ENCODE data around the gene CANT1.

The CANT1 gene

DNA sequence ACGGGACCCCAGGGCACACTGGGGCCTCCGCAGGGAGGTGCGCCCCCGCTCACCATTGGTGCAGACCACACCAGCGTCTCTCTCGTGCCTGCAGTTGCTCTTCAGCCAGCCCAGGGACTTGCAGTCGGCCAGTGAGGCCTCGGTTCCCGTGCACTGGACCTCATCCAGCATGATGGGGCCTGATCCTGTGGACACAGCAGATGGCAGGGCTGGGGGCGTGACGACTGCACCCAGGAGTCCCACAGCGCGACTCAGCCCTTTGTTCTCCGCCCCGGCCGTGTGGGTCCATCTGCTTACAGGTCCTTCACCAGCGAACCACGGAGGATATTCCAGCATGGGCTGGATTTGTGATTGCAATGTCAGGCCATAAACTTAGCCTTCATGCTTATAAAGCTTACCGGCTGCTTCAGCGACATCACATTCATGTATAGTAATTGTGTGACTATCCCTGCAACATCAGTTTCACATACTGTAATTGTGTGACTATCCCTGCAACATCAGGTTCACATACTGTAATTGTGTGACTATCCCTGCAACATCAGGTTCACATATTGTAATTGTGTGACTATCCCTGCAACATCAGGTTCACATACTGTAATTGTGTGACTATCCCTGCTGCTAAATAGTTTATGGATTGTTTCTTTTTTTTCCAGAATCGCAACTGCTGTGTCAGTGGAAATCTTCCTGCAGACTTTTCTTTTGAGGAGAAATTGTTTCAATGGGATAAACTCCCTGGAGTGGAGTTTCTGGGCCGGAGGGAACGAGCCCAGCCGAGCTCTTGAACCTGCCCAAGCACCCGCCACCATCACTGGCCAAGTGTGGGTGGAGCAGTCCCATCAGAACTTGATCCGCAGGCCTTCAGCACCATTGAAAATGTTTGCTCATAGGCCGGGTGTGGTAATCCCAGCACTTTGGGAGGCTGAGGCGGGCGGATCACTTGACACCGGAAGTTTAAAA lies 34.7 kb downstream of the CANT1 start:
- H3K4me1 ChIP-seq = peaks cover 0 to 59% (median 50%) of the 10 kb centered on the region in 4 donors
- H3K4me3 ChIP-seq = peak overlapping the region; percentile 15 to 25
- H3K9me3 ChIP-seq = no peaks in the 10 kb centered on the region
- TF ChIP-seq, protein P1, sequence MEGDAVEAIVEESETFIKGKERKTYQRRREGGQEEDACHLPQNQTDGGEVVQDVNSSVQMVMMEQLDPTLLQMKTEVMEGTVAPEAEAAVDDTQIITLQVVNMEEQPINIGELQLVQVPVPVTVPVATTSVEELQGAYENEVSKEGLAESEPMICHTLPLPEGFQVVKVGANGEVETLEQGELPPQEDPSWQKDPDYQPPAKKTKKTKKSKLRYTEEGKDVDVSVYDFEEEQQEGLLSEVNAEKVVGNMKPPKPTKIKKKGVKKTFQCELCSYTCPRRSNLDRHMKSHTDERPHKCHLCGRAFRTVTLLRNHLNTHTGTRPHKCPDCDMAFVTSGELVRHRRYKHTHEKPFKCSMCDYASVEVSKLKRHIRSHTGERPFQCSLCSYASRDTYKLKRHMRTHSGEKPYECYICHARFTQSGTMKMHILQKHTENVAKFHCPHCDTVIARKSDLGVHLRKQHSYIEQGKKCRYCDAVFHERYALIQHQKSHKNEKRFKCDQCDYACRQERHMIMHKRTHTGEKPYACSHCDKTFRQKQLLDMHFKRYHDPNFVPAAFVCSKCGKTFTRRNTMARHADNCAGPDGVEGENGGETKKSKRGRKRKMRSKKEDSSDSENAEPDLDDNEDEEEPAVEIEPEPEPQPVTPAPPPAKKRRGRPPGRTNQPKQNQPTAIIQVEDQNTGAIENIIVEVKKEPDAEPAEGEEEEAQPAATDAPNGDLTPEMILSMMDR (IDR thresholded peaks at IDR 0.05) = no peak
- peak; percentile 88 to 92 for DNase-seq
- H3K27ac ChIP-seq = peak overlapping the region; percentile 72 to 73
- H3K27me3 ChIP-seq = no peaks in the 10 kb centered on the region
- H3K36me3 ChIP-seq = peaks cover 0 to 11% (median 0%) of the 10 kb centered on the region in 3 donors
- intact Hi-C loops (cut with DNase I; ENCODE audit: low total_unique reads) = loop anchor here (5.0 kb wide), 2 partner anchors 53 to 93 kb away; no protein-coding TSS in a partner anchor

DNA sequence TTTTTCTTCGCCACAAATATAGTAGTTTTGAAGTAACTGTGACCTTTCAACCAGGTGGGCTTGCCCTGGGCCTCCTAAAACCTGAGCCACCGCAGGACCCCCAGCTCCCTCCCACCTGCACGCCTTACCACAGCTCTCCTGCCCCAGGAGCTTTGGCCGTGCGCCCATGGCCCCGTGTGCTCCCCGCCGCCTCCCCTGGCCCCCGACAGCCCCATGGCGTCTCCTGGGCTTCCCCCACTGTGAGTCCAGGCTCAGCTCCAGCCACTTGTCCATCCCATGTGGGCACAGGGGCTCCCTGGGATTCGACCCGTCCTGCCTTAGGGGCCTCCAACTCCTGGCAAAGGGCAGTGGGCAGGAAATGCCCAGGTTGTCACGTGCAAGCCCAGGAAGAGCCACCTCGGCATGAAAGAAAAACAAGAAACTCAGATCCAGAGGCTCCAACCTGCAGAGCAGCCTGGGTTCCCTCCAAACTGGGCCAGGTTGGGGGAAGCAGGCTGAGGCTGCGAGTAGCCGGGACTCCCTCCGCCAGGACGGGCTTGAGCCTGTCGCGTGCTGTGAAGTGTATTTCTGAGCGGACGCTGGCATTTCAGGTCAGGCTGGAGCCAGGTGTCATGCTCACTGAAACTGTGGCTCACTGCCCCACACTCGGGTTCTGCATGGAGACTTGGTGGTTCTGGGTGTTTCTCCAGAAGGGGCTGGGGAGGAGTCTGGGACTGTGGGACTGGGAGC lies 35.6 kb downstream of the CANT1 start:
- no peak overlapping the region for H3K4me3 ChIP-seq
- H3K9me3 ChIP-seq = no peaks in the 10 kb centered on the region
- H3K4me1 ChIP-seq = peaks cover 0 to 49% (median 40%) of the 10 kb centered on the region in 4 donors
- intact Hi-C loops (cut with DNase I; ENCODE audit: low total_unique reads) = loop anchor here (5.0 kb wide), 2 partner anchors 52 to 92 kb away; no protein-coding TSS in a partner anchor
- no peaks in the 10 kb centered on the region for H3K27me3 ChIP-seq
- H3K27ac ChIP-seq = no peak overlapping the region
- DNase-seq = no peak
- TF ChIP-seq, protein P1 (IDR thresholded peaks at IDR 0.05) = no peak
- H3K36me3 ChIP-seq = peaks cover 0 to 20% (median 0%) of the 10 kb centered on the region in 3 donors

DNA sequence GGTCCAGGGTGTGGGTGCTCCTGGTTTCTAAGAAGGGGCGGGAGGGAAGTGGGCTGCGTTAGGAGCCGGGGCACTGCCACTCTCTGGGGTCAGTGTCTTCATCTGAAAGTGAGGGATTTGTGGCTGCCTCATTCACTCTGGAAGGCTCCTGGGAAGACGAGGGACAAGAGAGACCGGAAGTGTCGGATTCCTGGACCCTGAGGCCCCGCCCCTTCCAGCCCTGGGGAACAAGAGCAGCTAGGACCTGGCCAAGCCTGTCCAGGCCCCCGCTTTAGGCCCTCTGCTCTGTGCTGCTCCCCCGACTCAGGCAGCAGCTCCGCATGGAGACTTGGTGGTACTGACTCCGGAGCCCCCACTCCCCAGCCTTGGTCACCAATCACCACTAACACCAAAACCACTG lies 36.4 kb downstream of the CANT1 start:
- Histone ChIP-seq H3K27ac (no peak overlapping the region), H3K9me3 (no peaks in the 10 kb centered on the region), H3K4me1 (peaks cover 0 to 42% (median 33%) of the 10 kb centered on the region in 4 donors), H3K36me3 (peaks cover 0 to 28% (median 0%) of the 10 kb centered on the region in 3 donors), H3K4me3 (no peak overlapping the region), H3K27me3 (no peaks in the 10 kb centered on the region)
- TF ChIP-seq, protein P1 (IDR thresholded peaks at IDR 0.05) = no peak
- intact Hi-C loops (cut with DNase I; ENCODE audit: low total_unique reads) = loop anchor here (5.0 kb wide), 2 partner anchors 51 to 91 kb away; no protein-coding TSS in a partner anchor
- DNase-seq = no peak

DNA sequence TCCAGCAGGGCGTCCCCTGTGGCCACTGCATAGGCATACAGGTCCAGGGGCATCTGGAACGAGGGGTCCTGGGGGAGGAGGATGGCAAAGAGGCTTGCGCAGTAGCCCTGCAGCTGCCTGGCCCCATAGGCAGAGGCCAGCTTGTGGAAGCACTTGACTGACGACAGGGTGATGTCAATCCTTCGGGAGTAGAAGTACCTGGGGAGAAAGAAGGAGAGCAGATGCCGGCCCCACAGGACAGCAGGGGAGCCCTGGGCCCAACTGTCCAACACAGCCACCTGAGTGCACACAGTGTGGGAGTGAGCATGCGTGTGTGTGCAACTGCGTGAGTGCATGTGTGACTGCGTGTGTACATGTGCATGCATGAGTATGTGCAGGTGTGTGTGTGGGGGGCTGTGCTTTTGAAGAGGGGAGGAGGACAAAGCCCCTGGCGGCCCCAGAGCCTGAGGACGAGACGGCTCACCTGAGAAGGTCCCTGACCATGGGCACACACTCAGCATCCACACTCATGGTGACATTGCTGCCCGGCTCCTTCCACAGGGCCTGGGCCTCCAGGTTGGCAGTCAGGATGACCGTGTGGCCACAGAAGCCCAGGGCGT lies 37.0 kb downstream of the CANT1 start:
- TF ChIP-seq, protein P1 (IDR thresholded peaks at IDR 0.05) = no peak

More for the DNA sequence above, 37.0 kb downstream of the CANT1 start:
- peaks cover 0 to 33% (median 0%) of the 10 kb centered on the region in 3 donors for H3K36me3 ChIP-seq
- no peak for DNase-seq
- H3K4me1 ChIP-seq = peaks cover 0 to 37% (median 28%) of the 10 kb centered on the region in 4 donors
- H3K9me3 ChIP-seq = no peaks in the 10 kb centered on the region
- H3K27ac ChIP-seq = no peak overlapping the region
- H3K27me3 ChIP-seq = no peaks in the 10 kb centered on the region
- intact Hi-C loops (cut with DNase I; ENCODE audit: low total_unique reads) = loop anchor here (5.0 kb wide), 2 partner anchors 50 to 90 kb away; no protein-coding TSS in a partner anchor
- H3K4me3 ChIP-seq = no peak overlapping the region
